Trophoblast cell (in vitro differentiated cells and primary cell): ENCODE data around the gene REN.

Experiments used
- DNase-seq, 2 donors: peaks; one replicate each; pipeline ENCODE4 v3.0.0-alpha.2; 2016
- H2AFZ ChIP-seq: 2 replicates; pipeline ENCODE4 v1.6.1; 2013; ENCODE audit warnings: low read length, moderate library complexity, mild to moderate bottlenecking; ENCODE audit not compliant: insufficient read depth, poor library complexity
- H2AK5ac ChIP-seq: 2 replicates; pipeline ENCODE4 v1.6.1; 2013; ENCODE audit warnings: mild to moderate bottlenecking, low read length
- H2BK120ac ChIP-seq: 2 replicates; pipeline ENCODE4 v1.6.1; 2013; ENCODE audit warnings: low read length, mild to moderate bottlenecking, moderate library complexity; ENCODE audit not compliant: insufficient read depth, poor library complexity
- H2BK12ac ChIP-seq: 2 replicates; pipeline ENCODE4 v1.6.1; 2013; ENCODE audit warnings: mild to moderate bottlenecking, low read length, moderate library complexity
- H2BK5ac ChIP-seq: 2 replicates; pipeline ENCODE4 v1.6.1; 2013; ENCODE audit warnings: low read length, low read depth, moderate library complexity, mild to moderate bottlenecking; ENCODE audit not compliant: poor library complexity
- H3K14ac ChIP-seq: 2 replicates; pipeline ENCODE4 v1.6.1; 2013; ENCODE audit warnings: mild to moderate bottlenecking, low read length
- H3K18ac ChIP-seq: 2 replicates; pipeline ENCODE4 v1.6.1; 2013; ENCODE audit warnings: mild to moderate bottlenecking, low read length
- H3K23ac ChIP-seq: 2 replicates; pipeline ENCODE4 v1.6.1; 2013; ENCODE audit warnings: low read length
- H3K27ac ChIP-seq: 2 replicates; pipeline ENCODE4 v1.5.1; 2013; ENCODE audit warnings: low read depth, mild to moderate bottlenecking, inconsistent platforms, low read length, moderate library complexity
- H3K27me3 ChIP-seq: 2 replicates; pipeline ENCODE4 v1.6.1; 2013; ENCODE audit warnings: inconsistent platforms, mild to moderate bottlenecking, low read length, moderate library complexity; ENCODE audit not compliant: insufficient read depth
- H3K36me3 ChIP-seq, 2 experiments: 1 replicate in 1 of 2; 2 replicates in 1 of 2; pipeline ENCODE4 v1.6.1; 2013; ENCODE audit warnings: low read length in 2 of 2, mild to moderate bottlenecking in 2 of 2, moderate library complexity in 1 of 2; ENCODE audit not compliant: insufficient read depth in 2 of 2, control insufficient read depth in 1 of 2
- H3K4ac ChIP-seq: 2 replicates; pipeline ENCODE4 v1.6.1; 2013; ENCODE audit warnings: low read depth, mild to moderate bottlenecking, low read length, moderate library complexity
- H3K4me1 ChIP-seq, 2 experiments: 1 replicate in 1 of 2; 2 replicates in 1 of 2; pipeline ENCODE4 v1.6.1; 2013; ENCODE audit warnings: low read length in 2 of 2, mild to moderate bottlenecking in 2 of 2, moderate library complexity in 1 of 2; ENCODE audit not compliant: insufficient read depth in 2 of 2, control insufficient read depth in 1 of 2
- H3K4me2 ChIP-seq: 2 replicates; pipeline ENCODE4 v1.6.1; 2013; ENCODE audit warnings: inconsistent platforms, mild to moderate bottlenecking, low read length, moderate library complexity
- H3K4me3 ChIP-seq: 2 replicates; pipeline ENCODE4 v1.5.1; 2013; ENCODE audit warnings: mild to moderate bottlenecking, low read depth, low read length, inconsistent platforms
- H3K79me1 ChIP-seq: one replicate; pipeline ENCODE4 v1.6.1; 2013; ENCODE audit warnings: low read length
- H3K79me2 ChIP-seq: 2 replicates; pipeline ENCODE4 v1.6.1; 2013; ENCODE audit warnings: low read length, mild to moderate bottlenecking; ENCODE audit not compliant: control insufficient read depth, insufficient read depth, poor library complexity
- H3K9ac ChIP-seq: 2 replicates; pipeline ENCODE4 v1.6.1; 2013; ENCODE audit warnings: mild to moderate bottlenecking, low read length
- H3K9me3 ChIP-seq: 2 replicates; pipeline ENCODE4 v1.6.1; 2013; ENCODE audit warnings: low read depth, mild to moderate bottlenecking, control low read depth, inconsistent platforms, low read length; ENCODE audit not compliant: insufficient read depth
- H4K12ac ChIP-seq: 2 replicates; pipeline ENCODE4 v1.6.1; 2013; ENCODE audit warnings: low read depth, mild to moderate bottlenecking, low read length, moderate library complexity
- H4K8ac ChIP-seq: 2 replicates; pipeline ENCODE4 v1.6.1; 2013; ENCODE audit warnings: low read depth, mild to moderate bottlenecking, low read length, moderate library complexity
- H4K91ac ChIP-seq: one replicate; pipeline ENCODE4 v1.6.1; 2013; ENCODE audit warnings: low read depth, mild to moderate bottlenecking, low read length, moderate library complexity
- WGBS: extraction: QIAGEN DNeasy Blood & Tissue Kit; methylation state at CpG from one replicate; pipeline ENCODE4 v1.1.7; 2013; ENCODE audit warnings: missing lambda C conversion rate; ENCODE audit not compliant: insufficient read length, insufficient coverage; ENCODE audit errors: extremely low coverage; 5-methylcytosine and 5-hydroxymethylcytosine counted together

REN gene

GRCh38 chr1:204157962-204158361 is 8.2 kb downstream of the REN start:
- Histone ChIP-seq H3K18ac (no peak overlapping the region), H3K79me2 (no peaks in the 10 kb centered on the region), H2AFZ (no peak overlapping the region), H3K79me1 (no peaks in the 10 kb centered on the region), H2BK12ac (no peak overlapping the region), H3K9ac (no peak overlapping the region), H4K8ac (no peak overlapping the region), H3K27ac (no peak overlapping the region), H3K9me3 (no peaks in the 10 kb centered on the region), H3K14ac (no peak overlapping the region), H3K27me3 (no peaks in the 10 kb centered on the region), H4K12ac (no peak overlapping the region), H3K36me3 (no peaks in the 10 kb centered on the region), H3K4me1 (no peaks in the 10 kb centered on the region), H3K4me3 (no peak overlapping the region), H2BK120ac (no peak overlapping the region), H3K23ac (no peak overlapping the region), H3K4ac (no peak overlapping the region), H2BK5ac (no peak overlapping the region), H3K4me2 (no peak overlapping the region), H2AK5ac (no peak overlapping the region), H4K91ac (no peak overlapping the region)
- no peak for DNase-seq
- WGBS: no CpG with 5 or more reads among the region's 6 CpGs

- H3K27me3 ChIP-seq: no peaks in the 10 kb centered on the region
- H2BK12ac ChIP-seq: no peak overlapping the region
- WGBS: no CpG with 5 or more reads among the region's 10 CpGs
- no peak overlapping the region for H3K27ac ChIP-seq
- no peak overlapping the region for H3K4me3 ChIP-seq
- no peak overlapping the region for H3K9ac ChIP-seq
- no peak overlapping the region for H2BK120ac ChIP-seq
- no peak overlapping the region for H2AFZ ChIP-seq
- no peak overlapping the region for H3K23ac ChIP-seq
- H3K4me2 ChIP-seq: no peak overlapping the region
- H2BK5ac ChIP-seq: no peak overlapping the region
- no peak overlapping the region for H4K8ac ChIP-seq
- no peaks in the 10 kb centered on the region for H3K36me3 ChIP-seq
- no peak overlapping the region for H2AK5ac ChIP-seq
- H4K12ac ChIP-seq: no peak overlapping the region
- H3K79me2 ChIP-seq: peaks cover 3% of the 10 kb centered on the region
- H3K14ac ChIP-seq: no peak overlapping the region
- H3K18ac ChIP-seq: no peak overlapping the region
- peaks cover 8% of the 10 kb centered on the region for H3K79me1 ChIP-seq
- H3K4me1 ChIP-seq: peaks cover 4 to 8% of the 10 kb centered on the region in 2 experiments
- peaks cover 5% of the 10 kb centered on the region for H3K9me3 ChIP-seq
- DNase-seq: no peak
- no peak overlapping the region for H3K4ac ChIP-seq
- no peak overlapping the region for H4K91ac ChIP-seq
Observed at GRCh38 chr1:204155881-204156280, 10.3 kb downstream of the REN start.

- Histone ChIP-seq H3K9ac (no peak overlapping the region), H2AK5ac (no peak overlapping the region), H3K18ac (no peak overlapping the region), H4K8ac (no peak overlapping the region), H3K27ac (no peak overlapping the region), H2BK12ac (no peak overlapping the region), H3K4me3 (no peak overlapping the region), H4K12ac (no peak overlapping the region), H3K4me1 (peaks cover 4 to 8% of the 10 kb centered on the region in 2 experiments), H3K4me2 (no peak overlapping the region), H3K9me3 (peaks cover 5% of the 10 kb centered on the region), H2BK5ac (no peak overlapping the region), H3K27me3 (no peaks in the 10 kb centered on the region), H3K36me3 (no peaks in the 10 kb centered on the region), H4K91ac (no peak overlapping the region), H3K79me2 (peaks cover 3% of the 10 kb centered on the region), H2BK120ac (no peak overlapping the region), H3K14ac (no peak overlapping the region), H3K4ac (no peak overlapping the region), H3K79me1 (peaks cover 8% of the 10 kb centered on the region), H2AFZ (no peak overlapping the region), H3K23ac (no peak overlapping the region)
- WGBS: no CpG with 5 or more reads among the region's 15 CpGs
- no peak for DNase-seq
Observed at GRCh38 chr1:204154568-204155255, 11.4 kb downstream of the REN start.

GRCh38 chr1:204153667-204154066 is 12.5 kb downstream of the REN start:
- Histone ChIP-seq H3K23ac (no peak overlapping the region), H4K12ac (no peak overlapping the region), H3K79me1 (peaks cover 8% of the 10 kb centered on the region), H3K27ac (no peak overlapping the region), H3K18ac (no peak overlapping the region), H2BK120ac (no peak overlapping the region), H3K79me2 (peaks cover 3% of the 10 kb centered on the region), H3K36me3 (no peaks in the 10 kb centered on the region), H3K14ac (no peak overlapping the region), H2BK12ac (no peak overlapping the region), H3K4me1 (peaks cover 4 to 8% of the 10 kb centered on the region in 2 experiments), H3K4ac (no peak overlapping the region), H2BK5ac (no peak overlapping the region), H2AK5ac (no peak overlapping the region), H3K27me3 (no peaks in the 10 kb centered on the region), H4K91ac (no peak overlapping the region), H3K4me3 (no peak overlapping the region), H2AFZ (no peak overlapping the region), H3K4me2 (no peak overlapping the region), H3K9ac (no peak overlapping the region), H4K8ac (no peak overlapping the region), H3K9me3 (peaks cover 5% of the 10 kb centered on the region)
- DNase-seq: no peak
- no CpG with 5 or more reads among the region's 5 CpGs for WGBS
